Superior temporal gyrus (tissue), 1 donor: ENCODE measurements around the gene CCND1.

Experiments
- DNase-seq: peaks from one replicate; pipeline ENCODE4 v3.0.0-alpha.2; 2016; ENCODE audit errors: extremely low spot score

The CCND1 gene

DNA sequence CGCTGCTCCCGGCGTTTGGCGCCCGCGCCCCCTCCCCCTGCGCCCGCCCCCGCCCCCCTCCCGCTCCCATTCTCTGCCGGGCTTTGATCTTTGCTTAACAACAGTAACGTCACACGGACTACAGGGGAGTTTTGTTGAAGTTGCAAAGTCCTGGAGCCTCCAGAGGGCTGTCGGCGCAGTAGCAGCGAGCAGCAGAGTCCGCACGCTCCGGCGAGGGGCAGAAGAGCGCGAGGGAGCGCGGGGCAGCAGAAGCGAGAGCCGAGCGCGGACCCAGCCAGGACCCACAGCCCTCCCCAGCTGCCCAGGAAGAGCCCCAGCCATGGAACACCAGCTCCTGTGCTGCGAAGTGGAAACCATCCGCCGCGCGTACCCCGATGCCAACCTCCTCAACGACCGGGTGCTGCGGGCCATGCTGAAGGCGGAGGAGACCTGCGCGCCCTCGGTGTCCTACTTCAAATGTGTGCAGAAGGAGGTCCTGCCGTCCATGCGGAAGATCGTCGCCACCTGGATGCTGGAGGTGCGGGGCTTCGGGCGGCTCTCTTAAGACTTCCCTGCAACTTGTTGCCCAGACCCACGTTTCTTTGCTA is at the start of gene CCND1:
Gene CCND1 (plus strand): TSS at position 162 of the 587 bp plus-strand sequence. CDS start 158 bp downstream, at position 320.
- DNase-seq, result no peak

- no peak for DNase-seq
Observed at GRCh38 chr11:69592986-69593650, 47.8 kb upstream of the CCND1 start.

GRCh38 chr11:69593851-69594250 is 47.1 kb upstream of the CCND1 start:
- DNase-seq, result no peak

DNA sequence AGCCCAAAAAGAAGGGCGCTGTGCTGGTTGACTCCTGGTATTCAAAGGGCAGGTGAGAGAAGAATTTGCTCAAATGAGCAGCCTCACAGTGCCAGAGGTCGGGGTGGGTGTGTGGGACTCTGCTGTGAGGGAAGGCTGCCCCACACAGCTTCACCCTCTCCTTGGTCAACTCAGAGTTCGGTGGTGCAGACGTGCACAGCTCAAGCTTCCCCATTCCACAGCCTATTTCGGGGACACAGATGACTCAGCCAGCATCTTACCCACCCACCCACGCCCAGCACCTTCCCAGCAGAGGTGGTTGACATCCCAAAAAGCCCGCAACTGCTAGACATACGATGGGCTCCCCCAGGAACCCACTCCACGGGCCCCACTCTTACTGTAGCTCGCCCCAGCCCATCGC is 46.5 kb upstream of the CCND1 start:
- no peak for DNase-seq

DNA sequence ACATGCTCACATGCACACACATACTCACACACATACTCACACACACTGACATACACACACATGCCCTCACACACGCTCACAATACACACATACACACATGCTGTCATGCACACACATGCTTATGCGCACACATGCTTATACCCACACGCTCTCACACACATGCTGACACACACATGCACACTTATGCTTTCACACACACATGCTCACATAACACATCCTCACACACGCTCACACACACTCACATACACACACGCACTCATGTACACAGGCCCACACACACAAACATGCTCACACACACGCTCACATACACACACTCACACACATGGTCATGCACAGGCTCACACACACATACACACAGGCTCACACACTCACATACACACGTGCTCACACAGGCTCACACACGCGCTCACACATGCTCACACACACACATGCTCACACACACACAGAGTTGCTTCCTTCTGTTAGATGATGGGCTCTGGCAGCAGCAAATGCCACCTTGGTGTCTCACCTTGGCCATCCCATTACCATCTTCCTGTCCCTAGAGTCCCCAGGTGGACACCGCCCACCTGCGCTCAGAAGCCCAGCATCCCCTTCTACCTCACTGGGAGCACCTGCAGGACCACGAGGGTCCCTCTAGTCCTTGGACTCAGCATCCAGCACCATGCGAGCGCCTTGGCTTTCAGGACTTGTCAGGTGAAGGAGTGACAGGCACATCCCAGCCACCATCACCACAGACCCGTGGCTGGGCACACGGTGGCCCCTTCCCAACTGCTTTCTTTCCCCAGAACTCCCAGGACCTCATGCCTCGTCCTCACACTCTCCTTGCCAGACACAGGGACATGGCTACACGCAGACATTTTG is 44.9 kb upstream of the CCND1 start:
- no peak for DNase-seq

DNA sequence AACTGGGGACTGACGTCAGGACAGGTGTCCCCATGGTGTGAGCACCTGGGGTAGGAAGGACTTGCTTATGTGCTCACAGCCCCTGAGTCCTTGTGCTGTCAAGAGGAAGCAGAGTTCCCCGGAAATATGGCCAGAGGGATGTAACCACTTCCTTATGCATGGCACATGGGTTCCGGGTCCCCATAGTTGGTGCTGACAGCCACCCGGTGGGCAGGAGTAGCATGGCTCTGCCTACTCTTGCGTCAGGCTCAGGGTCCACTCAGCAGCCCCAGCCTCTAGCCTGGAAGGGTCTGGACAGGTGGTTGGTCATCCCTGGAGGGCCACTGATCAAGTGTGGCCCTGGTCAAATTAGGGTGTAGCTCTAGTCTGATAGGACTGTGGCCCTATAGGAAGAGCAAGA is 42.8 kb upstream of the CCND1 start:
- no peak for DNase-seq

- no peak for DNase-seq
Observed at GRCh38 chr11:69599502-69599901, 41.5 kb upstream of the CCND1 start.

DNA sequence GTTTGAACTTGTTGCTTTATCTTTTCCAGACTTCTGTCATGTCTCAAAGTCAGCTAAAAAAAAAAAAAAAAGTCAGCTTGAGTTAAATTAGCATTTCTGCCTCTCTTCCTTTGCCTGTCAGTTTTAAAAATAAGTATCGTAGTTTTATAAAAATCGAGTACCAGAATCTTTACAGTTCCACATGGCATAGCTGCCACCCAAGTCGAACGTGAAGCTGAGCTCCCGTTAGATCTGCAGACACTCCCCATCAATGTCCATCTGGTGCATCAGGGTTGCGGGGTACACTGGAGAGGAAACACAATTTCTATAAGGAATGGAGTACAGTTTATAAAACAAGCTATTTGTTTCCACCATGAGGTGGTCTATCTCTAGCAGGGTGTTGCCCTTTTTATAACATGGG is 41.0 kb upstream of the CCND1 start:
- DNase-seq, result no peak

DNA sequence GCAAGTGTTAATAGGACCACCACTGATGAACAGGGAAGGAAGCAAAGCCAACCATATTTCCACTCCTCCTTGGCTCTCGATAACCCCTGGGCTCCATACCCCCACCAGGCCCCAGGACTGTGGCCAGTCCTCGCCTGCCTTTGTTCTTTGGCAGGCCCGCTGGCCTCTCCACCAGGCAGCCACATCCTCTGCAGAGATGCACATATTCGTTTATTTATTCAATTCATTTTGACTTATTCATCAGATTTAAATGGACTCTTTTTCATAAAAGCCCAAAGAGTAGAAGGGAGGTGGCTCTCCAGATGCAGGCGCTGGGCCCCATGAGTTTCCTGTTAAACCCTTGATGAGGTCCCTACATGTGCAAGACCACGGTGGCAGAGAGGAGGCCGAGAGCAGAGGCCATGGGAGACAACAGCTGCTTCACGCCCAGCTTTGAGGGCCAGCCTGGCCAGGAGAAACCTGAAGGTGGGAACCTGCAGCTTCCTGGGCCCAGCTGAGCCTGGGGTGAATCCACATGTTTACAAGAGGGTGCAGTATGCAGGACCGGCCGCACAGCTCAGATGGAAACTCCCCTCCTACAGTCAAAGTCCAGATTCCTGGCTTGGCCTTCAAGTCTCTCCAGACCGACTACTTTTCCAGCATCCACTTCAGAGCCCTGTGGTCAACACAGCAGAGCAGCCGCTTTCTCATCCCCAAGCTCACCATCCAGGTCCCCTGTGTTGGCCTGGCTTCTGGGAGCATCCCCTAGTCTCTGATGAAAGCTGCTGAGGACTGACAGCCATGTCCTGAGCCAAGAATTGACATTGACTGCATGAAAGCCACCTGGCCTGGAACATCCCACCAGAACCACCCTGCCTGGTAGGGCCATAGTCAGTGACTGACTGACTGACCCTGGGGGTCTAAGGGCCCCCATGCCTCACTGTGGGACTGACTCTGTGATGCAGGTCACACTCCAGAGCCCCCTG is 39.7 kb upstream of the CCND1 start:
- DNase-seq, result no peak

- DNase-seq, result no peak
Observed at GRCh38 chr11:69603111-69603836, 37.7 kb upstream of the CCND1 start.

DNA sequence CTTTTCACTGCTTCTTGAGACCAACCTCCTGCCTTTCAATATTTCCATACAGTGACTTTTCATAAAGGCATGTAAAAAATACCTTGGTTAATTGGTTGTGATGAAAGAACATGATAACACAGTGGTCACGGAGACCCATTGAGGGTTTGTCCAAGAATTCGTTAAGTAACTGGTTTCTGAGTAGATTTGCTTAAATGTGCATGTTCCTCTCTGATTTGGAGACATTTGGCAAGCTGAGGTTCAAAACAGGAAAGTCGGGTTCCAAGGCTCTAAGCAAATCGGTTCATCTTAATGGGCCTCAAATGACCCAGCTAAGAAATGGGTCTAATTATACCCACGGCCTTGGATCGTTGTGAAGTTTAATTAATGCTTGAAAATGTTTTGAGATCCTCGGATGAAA is 36.9 kb upstream of the CCND1 start:
- DNase-seq, result no peak

DNA sequence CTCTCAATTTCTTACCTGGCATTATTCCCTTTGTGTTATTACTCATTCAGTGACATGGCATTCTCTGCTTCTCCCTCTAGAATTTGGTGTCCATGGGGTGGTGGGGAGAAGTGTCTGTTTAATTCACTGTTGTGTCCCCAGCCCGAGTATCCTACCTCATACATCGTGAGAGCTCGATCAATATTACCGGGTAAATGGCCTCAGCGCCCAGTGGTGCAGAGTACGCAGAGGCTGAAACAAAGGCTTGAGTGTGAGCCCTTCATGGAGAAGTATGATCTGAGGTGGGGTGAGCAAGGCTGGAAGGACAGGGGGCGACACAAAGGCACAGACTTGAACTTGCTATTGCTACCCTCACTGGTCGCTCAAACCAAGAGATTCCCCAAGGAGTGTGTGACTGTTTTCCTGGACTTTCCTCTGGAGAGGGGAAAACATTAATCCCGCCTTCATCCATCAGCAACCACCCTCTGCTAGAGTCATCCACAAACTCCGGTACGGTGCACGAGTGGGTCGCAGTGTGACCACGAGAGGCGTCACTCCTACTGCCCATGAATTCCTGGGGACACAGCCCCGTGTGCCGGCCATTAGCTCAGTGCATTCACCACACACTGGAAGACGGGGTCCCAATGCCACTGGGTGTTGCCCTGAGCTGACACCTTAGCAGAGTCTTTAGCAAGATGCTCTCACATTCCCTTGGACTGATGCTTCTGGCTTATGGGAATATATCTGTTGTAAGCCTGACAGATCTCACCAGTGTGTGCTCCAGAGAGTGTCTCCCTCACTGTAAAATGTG is 35.0 kb upstream of the CCND1 start:
- DNase-seq, result no peak

- DNase-seq, result no peak
Observed at GRCh38 chr11:69609351-69609750, 31.6 kb upstream of the CCND1 start.

GRCh38 chr11:69611548-69612526 is 29.1 kb upstream of the CCND1 start:
- DNase-seq, result no peak

- DNase-seq, result no peak
Observed at GRCh38 chr11:69613594-69613993, 27.4 kb upstream of the CCND1 start.

GRCh38 chr11:69614085-69614484 is 26.9 kb upstream of the CCND1 start:
- DNase-seq, result no peak

GRCh38 chr11:69615545-69616278 is 25.2 kb upstream of the CCND1 start:
- DNase-seq, result no peak

DNA sequence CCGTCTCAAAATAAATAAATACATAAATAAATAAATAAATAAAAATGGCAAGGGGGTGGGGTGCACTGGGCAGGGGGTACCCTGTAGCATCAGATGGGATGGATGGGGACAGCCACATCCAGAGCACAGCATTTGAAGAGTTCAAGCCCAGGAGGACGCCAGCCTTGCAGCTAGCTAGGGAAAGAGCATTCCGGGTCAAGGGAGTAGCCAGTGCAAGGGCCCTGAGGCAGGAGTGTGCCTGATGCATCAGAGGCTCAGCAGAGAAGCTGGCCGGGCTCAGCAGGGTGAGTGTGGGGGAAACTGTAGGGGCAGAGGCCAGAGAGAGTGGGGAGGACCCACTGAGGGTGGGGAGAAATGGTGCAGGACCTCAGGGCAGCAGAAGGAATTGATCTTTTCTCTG is 23.7 kb upstream of the CCND1 start:
- no peak for DNase-seq
